AG04450 (cell line): ENCODE results near the gene PPP1R16B. TPM values are rescaled to one million over a fixed set of nuclear protein-coding genes. Genes with fewer than 3 reads are reported as not detected.

Experiments used
- CTCF ChIA-PET: fragments of 300-600, 350-600 bp; formaldehyde crosslinking; extraction: SDS; loops from one replicate; lab custom pipeline; 2022; ENCODE audit warnings: antibody characterized with exemption, inconsistent platforms; lab: Charles Lee
- POLR2A ChIA-PET: fragments of 350-600 bp; formaldehyde crosslinking; extraction: SDS; loops from one replicate; lab custom pipeline; 2021; ENCODE audit warnings: antibody characterized with exemption, inconsistent platforms; lab: Yijun Ruan, JAX
- DNase-seq: peaks from one replicate; pipeline ENCODE4 v3.0.0-alpha.2; 2011; ENCODE audit warnings: low read depth, low spot score
- H3K27ac ChIP-seq: one replicate; pipeline ENCODE4 v1.5.1; 2012; ENCODE audit warnings: low read depth, low read length, control low read depth
- H3K27me3 ChIP-seq: one replicate; pipeline ENCODE4 v1.6.0; 2012; ENCODE audit warnings: low read length; ENCODE audit not compliant: control insufficient read depth, insufficient read depth
- H3K4me3 ChIP-seq: 2 replicates; pipeline ENCODE4 v1.5.1; 2011; ENCODE audit warnings: mild to moderate bottlenecking, low read depth, low read length, control low read depth
- H3K9me3 ChIP-seq: 2 replicates; pipeline ENCODE4 v1.5.1; 2012; ENCODE audit warnings: low read length; ENCODE audit not compliant: control insufficient read depth, insufficient read depth
- CTCF ChIP-seq: IDR thresholded peaks from 2 replicates; pipeline ENCODE4 v1.5.1; 2011; ENCODE audit warnings: low read depth, low read length, control low read depth, inconsistent platforms
- polyA plus RNA-seq: library from polyadenylated mRNA; depleted of rRNA; stranded (reverse); fragments of >200 nt; gene quantifications from 2 replicates; pipeline ENCODE4 v1.2.3, GENCODE V29; 2011

PPP1R16B gene
- polyA plus RNA-seq, 1 experiment, result not detected

GRCh38 chr20:38918172-38918571 is 112.7 kb downstream of the PPP1R16B start:
- no peak overlapping the region for H3K27ac ChIP-seq
- no peak for TF ChIP-seq CTCF
- ChIA-PET POLR2A (no interaction called here), CTCF (interaction anchor here (12.2 kb wide), 1 partner anchor 132 kb away, joined by 196 read pairs; no protein-coding TSS in a partner anchor)
- peaks cover 38% of the 10 kb centered on the region for H3K27me3 ChIP-seq
- no peaks in the 10 kb centered on the region for H3K9me3 ChIP-seq
- H3K4me3 ChIP-seq, result no peak overlapping the region
- DNase-seq, result no peak

- CTCF ChIA-PET, result interaction anchor here (12.2 kb wide), 1 partner anchor 130 kb away, joined by 196 read pairs; no protein-coding TSS in a partner anchor
- Histone ChIP-seq H3K27me3 (peaks cover 35% of the 10 kb centered on the region), H3K27ac (no peak overlapping the region), H3K9me3 (no peaks in the 10 kb centered on the region), H3K4me3 (no peak overlapping the region)
- TF ChIP-seq CTCF, result no peak
- POLR2A ChIA-PET, result no interaction called here
- no peak for DNase-seq
These were observed 114.2 kb downstream of the PPP1R16B start for GRCh38 chr20:38919683-38920082.

GRCh38 chr20:38920411-38920810 is 114.9 kb downstream of the PPP1R16B start:
- ChIA-PET CTCF (interaction anchor here (12.2 kb wide), 1 partner anchor 129 kb away, joined by 196 read pairs; no protein-coding TSS in a partner anchor), POLR2A (no interaction called here)
- Histone ChIP-seq H3K9me3 (no peaks in the 10 kb centered on the region; the same call in 1 of the 2 replicates), H3K27me3 (peaks cover 32% of the 10 kb centered on the region), H3K4me3 (no peak overlapping the region), H3K27ac (no peak overlapping the region)
- no peak for DNase-seq
- TF ChIP-seq CTCF, result no peak

- CTCF ChIA-PET, result interaction anchor here (1.2 to 12.2 kb wide), 2 partner anchors 28 to 129 kb away, joined by 3 to 196 read pairs; no protein-coding TSS in a partner anchor
These were observed 115.4 kb downstream of the PPP1R16B start for GRCh38 chr20:38920851-38921250.

More at GRCh38 chr20:38920851-38921250, 115.4 kb downstream of the PPP1R16B start:
- Histone ChIP-seq H3K9me3 (no peaks in the 10 kb centered on the region; the same call in 1 of the 2 replicates), H3K27me3 (peaks cover 32% of the 10 kb centered on the region), H3K4me3 (no peak overlapping the region), H3K27ac (no peak overlapping the region)
- no peak for TF ChIP-seq CTCF
- POLR2A ChIA-PET, result no interaction called here
- no peak for DNase-seq
